Psoas muscle (tissue), 8 donors: ENCODE data around the gene FAM120C. TPM values are rescaled to one million over a fixed set of nuclear protein-coding genes. Genes with fewer than 3 reads are reported as not detected.
A peak's percentile ranks its signal among the peaks of the same experiment; 100 is the strongest.

Source experiments
- ATAC-seq, 4 donors: fragments of 200-7000 bp; cut with Tn5 transposase; one replicate each; pipeline ENCODE4 v1.9.1; 2020; ENCODE audit warnings: moderate library complexity in 3 of 4, mild to moderate bottlenecking in 2 of 4
- DNase-seq, 2 donors: peaks; one replicate each; pipeline ENCODE4 v3.0.0-alpha.2; 2020
- H3K27ac ChIP-seq: fragments of 200-600 bp; one replicate; pipeline ENCODE4 v1.8.0; 2022
- H3K27me3 ChIP-seq, 3 donors: fragments of 200-600 bp in 1 of 3; one replicate each; pipeline versions ENCODE4 v1.6.1 to v1.8.0; 2013 to 2022; ENCODE audit warnings: low read length in 2 of 3, mild to moderate bottlenecking in 2 of 3, moderate library complexity in 1 of 3; ENCODE audit not compliant: insufficient read depth in 3 of 3
- H3K36me3 ChIP-seq, 2 donors: fragments of 200-600 bp in 1 of 2; one replicate each; pipeline versions ENCODE4 v1.6.1 to v1.8.0; 2013 to 2022; ENCODE audit warnings: low read depth in 1 of 2, mild to moderate bottlenecking in 1 of 2, moderate library complexity in 1 of 2; ENCODE audit not compliant: insufficient read depth in 1 of 2
- H3K4me1 ChIP-seq: fragments of 200-600 bp; one replicate; pipeline ENCODE4 v1.8.0; 2022
- H3K4me3 ChIP-seq: fragments of 200-600 bp; one replicate; pipeline ENCODE4 v1.8.0; 2022; ENCODE audit warnings: mild to moderate bottlenecking
- H3K9me3 ChIP-seq: fragments of 200-600 bp; one replicate; pipeline ENCODE4 v1.8.0; 2022
- CTCF ChIP-seq: fragments of 200-600 bp; IDR thresholded peaks from one replicate; pipeline ENCODE4 v1.8.0; 2022; ENCODE audit warnings: antibody characterized with exemption
- WGBS, 3 donors: extraction: QIAGEN DNeasy Blood & Tissue Kit; methylation state at CpG; one replicate each; pipeline versions ENCODE4 v1.1.6 to v1.1.7; 2013; 5-methylcytosine and 5-hydroxymethylcytosine counted together
- intact Hi-C, 2 donors: fragments of 100-400 bp; cut with DNase I; formaldehyde crosslinking; loops; one replicate each; pipeline versions ENCODE4 v1.11.0 to v1.14.2; 2022
- polyA plus RNA-seq, 3 donors: library from polyadenylated mRNA; stranded (reverse); fragments of 200-250 nt; gene quantifications; one replicate each; pipeline ENCODE4 v1.2.3, GENCODE V29; 2013
- total RNA-seq, 4 donors: library from RNA; stranded (reverse); fragmentation: NEBNext Ultra II Directional in 2 of 4; extraction: Animal tissue kit (Norgen Biotek cat#: 25700) in 2 of 4; gene quantifications; one replicate each; pipeline versions ENCODE4 v1.2.1 to v1.2.4, GENCODE V29; 2021 to 2023
- donor health status: healthy with polysubstance abuse.
- donor health status: DM: no; HTN: no; CAD: no; lungs with moderate emphysema.
- donor health status: Bipolar disorder and iron deficiency.
- donor health status: healthy.
- donor health status: DM: yes; HTN: yes; CAD: no.
- donor health status: DM: no; HTN: no; CAD: no.
- donor health status: DM: no; HTN: no; CAD: no.
- donor health status: DM: yes; HTN: yes; CAD: no.

The FAM120C gene
- total and polyA plus RNA-seq, 7 donors, result 4.9 to 13.0 (median 6.9) TPM

- H3K4me3 ChIP-seq, result peak overlapping the region; percentile 81
- H3K9me3 ChIP-seq, result no peaks in the 10 kb centered on the region
- ATAC-seq (peak; percentile 39 to 70 (median 58)), DNase-seq (peak in 1 of 2 donors; percentile 24)
- no peaks in the 10 kb centered on the region for H3K4me1 ChIP-seq
- H3K27me3 ChIP-seq, result no peaks in the 10 kb centered on the region
- 0 to 42% (median 0%) methylated on average over 33 to 43 of the region's 43 CpGs for WGBS, 3 donors
- no peak for TF ChIP-seq CTCF
- peak overlapping the region; percentile 94 for H3K27ac ChIP-seq
- H3K36me3 ChIP-seq, result peaks cover 0 to 33% of the 10 kb centered on the region in 2 donors
- intact Hi-C loops, result loop anchor here in 1 of 2 donors (5.0 to 10.0 kb wide), 3 partner anchors 139 to 401 kb away; partner anchors contain the start of genes FAM120C, HUWE1 and TSR2
These were observed 139.4 kb downstream of the FAM120C start for GRCh38 chrX:54043541-54044125.

DNA sequence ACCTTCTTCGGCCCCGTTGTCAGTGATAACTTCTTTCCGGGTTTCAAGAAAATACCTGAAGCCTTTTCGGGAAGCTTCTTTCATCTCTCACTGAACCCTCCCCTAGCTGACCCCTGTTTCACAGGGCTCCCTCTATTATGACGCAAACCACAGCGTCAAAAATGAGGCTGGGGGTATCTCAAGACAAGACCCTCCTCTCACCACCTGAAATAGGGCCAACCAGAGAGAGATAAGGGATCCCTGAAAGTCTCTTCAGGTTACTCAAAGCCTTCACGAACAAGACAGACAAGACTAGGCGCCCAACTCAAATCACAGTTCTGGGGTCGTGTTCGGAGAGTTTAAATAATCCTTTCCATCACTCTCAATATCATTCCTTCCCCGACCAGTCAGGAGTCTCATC is 140.0 kb downstream of the FAM120C start:
- intact Hi-C loops, result loop anchor here in 1 of 2 donors (5.0 to 10.0 kb wide), 3 partner anchors 139 to 402 kb away; partner anchors contain the start of genes FAM120C, HUWE1 and TSR2
- ATAC-seq, result no peak

GRCh38 chrX:54042609-54043021 is 140.4 kb downstream of the FAM120C start:
- TF ChIP-seq CTCF, result no peak
- Histone ChIP-seq H3K27me3 (no peaks in the 10 kb centered on the region), H3K27ac (no peak overlapping the region), H3K4me3 (peak overlapping the region; percentile 81), H3K4me1 (no peaks in the 10 kb centered on the region), H3K9me3 (no peaks in the 10 kb centered on the region), H3K36me3 (peaks cover 0 to 42% of the 10 kb centered on the region in 2 donors)
- ATAC-seq (peak in 1 of 4 donors; percentile 43), DNase-seq (peak; percentile 40 to 62)
- intact Hi-C loops, result loop anchor here in 1 of 2 donors (5.0 to 10.0 kb wide), 3 partner anchors 140 to 402 kb away; partner anchors contain the start of genes FAM120C, HUWE1 and TSR2
- 2 to 39% (median 4%) methylated on average over 24 to 26 of the region's 26 CpGs for WGBS, 3 donors

More for the DNA sequence above, 140.0 kb downstream of the FAM120C start:
- peak overlapping the region; percentile 81 for H3K4me3 ChIP-seq
- no peaks in the 10 kb centered on the region for H3K9me3 ChIP-seq
- no peak for DNase-seq
- WGBS, 3 donors, result 1 to 32% (median 2%) methylated on average over 7 to 11 of the region's 11 CpGs
- peaks cover 0 to 37% of the 10 kb centered on the region in 2 donors for H3K36me3 ChIP-seq
- H3K4me1 ChIP-seq, result no peaks in the 10 kb centered on the region
- TF ChIP-seq CTCF, result no peak
- no peaks in the 10 kb centered on the region for H3K27me3 ChIP-seq
- H3K27ac ChIP-seq, result peak overlapping the region; percentile 94

GRCh38 chrX:54030329-54030728 is 152.7 kb downstream of the FAM120C start:
- Histone ChIP-seq H3K27me3 (peaks cover 0 to 4% (median 0%) of the 10 kb centered on the region in 3 donors), H3K36me3 (peaks cover 0 to 57% of the 10 kb centered on the region in 2 donors), H3K4me3 (no peak overlapping the region), H3K4me1 (no peaks in the 10 kb centered on the region), H3K27ac (no peak overlapping the region), H3K9me3 (no peaks in the 10 kb centered on the region)
- DNase-seq (no peak), ATAC-seq (no peak)
- TF ChIP-seq CTCF, result no peak
- WGBS, 3 donors, result 82 to 93% (median 90%) methylated on average over 4 of the region's 4 CpGs
- intact Hi-C loops, result no loop called here
